T-helper 17 cell (primary cell): Measurements from ENCODE around the gene PLTP. TPM values are rescaled to one million over a fixed set of nuclear protein-coding genes. Genes with fewer than 3 reads are reported as not detected.

ENCODE experiments used
- ATAC-seq: fragments of 150-1000 bp; cut with Tn5 transposase; 2 replicates; pipeline ENCODE4 v1.10.0; 2021; ENCODE audit warnings: mild to moderate bottlenecking, moderate library complexity
- DNase-seq, 3 donors: peaks; one replicate each; pipeline versions ENCODE4 v3.0.0 to v3.0.0-alpha.2; 2020 to 2021
- H3K9me3 ChIP-seq: one replicate; pipeline ENCODE4 v1.7.0; 2013; ENCODE audit warnings: low read length, mild to moderate bottlenecking; ENCODE audit not compliant: control insufficient read depth, poor library complexity, severe bottlenecking
- H3K27ac Mint-ChIP-seq: one replicate; pipeline ENCODE4 v1.8.0; 2022; ENCODE audit warnings: mild to moderate bottlenecking, moderate library complexity, mixed read lengths
- H3K27me3 Mint-ChIP-seq: one replicate; pipeline ENCODE4 v1.8.0; 2022; ENCODE audit warnings: mixed read lengths
- H3K36me3 Mint-ChIP-seq: one replicate; pipeline ENCODE4 v1.8.0; 2022; ENCODE audit warnings: low read depth, mixed read lengths
- H3K4me1 Mint-ChIP-seq: one replicate; pipeline ENCODE4 v1.8.0; 2022; ENCODE audit warnings: mild to moderate bottlenecking, mixed read lengths
- H3K4me3 Mint-ChIP-seq: one replicate; pipeline ENCODE4 v1.8.0; 2022; ENCODE audit warnings: mild to moderate bottlenecking, moderate library complexity, mixed read lengths
- total RNA-seq, 4 donors: library from RNA in 2 of 4; stranded (reverse) in 2 of 4; gene quantifications; one replicate each; pipeline ENCODE4 v1.2.3 and lab custom pipeline; 2022 to 2026

The PLTP gene
- total RNA-seq, 2 donors from 2014 or later, result 1.5 TPM; not detected in 1

DNA sequence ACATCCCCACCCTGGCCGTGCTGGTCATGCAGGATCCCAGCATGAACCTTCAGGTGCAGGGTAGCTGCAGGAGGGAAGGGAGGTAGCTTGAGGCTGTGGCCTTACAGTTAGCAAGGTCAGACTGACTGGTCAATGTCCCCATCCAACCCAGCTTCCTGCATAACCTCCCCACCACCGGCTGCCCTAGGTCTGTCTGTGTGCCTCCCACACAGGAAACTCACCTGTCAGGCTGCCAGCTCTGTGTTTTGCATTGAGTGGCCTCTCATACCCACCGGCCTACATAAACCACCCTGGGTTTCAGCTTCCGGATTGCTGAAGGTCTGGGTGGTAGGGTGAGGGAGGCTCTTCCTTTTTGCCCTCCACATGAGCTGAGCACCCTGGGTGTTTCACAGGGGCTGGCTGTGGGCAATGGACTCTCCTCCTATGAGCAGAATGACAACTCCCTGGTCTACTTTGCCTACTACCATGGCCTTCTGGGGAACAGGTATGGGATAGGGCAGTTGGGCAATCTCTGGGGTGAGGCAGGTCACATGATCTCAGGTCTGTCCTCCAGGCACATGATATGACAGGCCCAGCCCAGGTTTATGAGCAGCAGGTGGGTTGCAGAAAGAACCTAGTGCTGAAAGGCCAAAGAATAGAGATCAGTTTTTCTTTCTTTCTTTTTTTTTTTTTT, 19.0 kb downstream of the PLTP start:
- no peak for DNase-seq
- peak overlapping the region; percentile 92 for H3K27ac Mint-ChIP-seq
- ATAC-seq, result peak; percentile 20
- peaks cover 21% of the 10 kb centered on the region for H3K4me1 Mint-ChIP-seq
- H3K27me3 Mint-ChIP-seq, result no peaks in the 10 kb centered on the region
- H3K4me3 Mint-ChIP-seq, result peak overlapping the region; percentile 96
- no peaks in the 10 kb centered on the region for H3K36me3 Mint-ChIP-seq
- H3K9me3 ChIP-seq, result no peaks in the 10 kb centered on the region

DNA sequence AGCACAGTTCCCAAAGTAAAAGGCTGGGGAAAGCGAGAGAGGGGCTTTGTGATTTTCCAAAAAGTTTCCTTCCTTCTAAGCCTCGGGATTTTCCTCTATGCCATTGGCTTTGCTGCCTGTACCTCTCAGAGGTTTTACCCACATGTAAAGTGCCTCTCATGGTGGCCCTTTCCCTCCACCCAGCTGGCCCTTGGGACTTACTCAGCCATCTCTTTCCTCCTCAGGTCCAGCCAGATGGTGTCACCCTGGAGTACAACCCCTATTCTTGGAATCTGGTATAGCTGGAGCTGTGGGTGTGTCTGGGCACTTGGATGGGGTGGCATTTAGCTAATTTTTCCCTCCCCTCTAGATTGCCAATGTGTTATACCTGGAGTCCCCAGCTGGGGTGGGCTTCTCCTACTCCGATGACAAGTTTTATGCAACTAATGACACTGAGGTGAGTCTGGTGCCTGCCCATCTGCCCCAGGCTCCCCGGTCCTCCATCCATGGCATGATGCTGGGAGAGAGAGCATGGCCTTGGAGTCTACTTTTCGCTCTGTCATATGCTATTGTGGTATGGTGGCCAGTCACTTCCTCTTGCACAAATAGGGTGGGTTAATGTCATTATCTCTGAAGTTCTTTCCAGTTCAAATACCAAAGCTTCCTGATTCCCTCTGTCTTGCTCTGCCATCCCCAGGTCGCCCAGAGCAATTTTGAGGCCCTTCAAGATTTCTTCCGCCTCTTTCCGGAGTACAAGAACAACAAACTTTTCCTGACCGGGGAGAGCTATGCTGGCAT, 19.7 kb downstream of the PLTP start:
- ATAC-seq (no peak), DNase-seq (no peak)
- H3K36me3 Mint-ChIP-seq, result no peaks in the 10 kb centered on the region
- peak overlapping the region; percentile 96 for H3K4me3 Mint-ChIP-seq
- peak overlapping the region; percentile 92 for H3K27ac Mint-ChIP-seq
- peaks cover 21% of the 10 kb centered on the region for H3K4me1 Mint-ChIP-seq
- H3K9me3 ChIP-seq, result no peaks in the 10 kb centered on the region
- no peaks in the 10 kb centered on the region for H3K27me3 Mint-ChIP-seq

DNA sequence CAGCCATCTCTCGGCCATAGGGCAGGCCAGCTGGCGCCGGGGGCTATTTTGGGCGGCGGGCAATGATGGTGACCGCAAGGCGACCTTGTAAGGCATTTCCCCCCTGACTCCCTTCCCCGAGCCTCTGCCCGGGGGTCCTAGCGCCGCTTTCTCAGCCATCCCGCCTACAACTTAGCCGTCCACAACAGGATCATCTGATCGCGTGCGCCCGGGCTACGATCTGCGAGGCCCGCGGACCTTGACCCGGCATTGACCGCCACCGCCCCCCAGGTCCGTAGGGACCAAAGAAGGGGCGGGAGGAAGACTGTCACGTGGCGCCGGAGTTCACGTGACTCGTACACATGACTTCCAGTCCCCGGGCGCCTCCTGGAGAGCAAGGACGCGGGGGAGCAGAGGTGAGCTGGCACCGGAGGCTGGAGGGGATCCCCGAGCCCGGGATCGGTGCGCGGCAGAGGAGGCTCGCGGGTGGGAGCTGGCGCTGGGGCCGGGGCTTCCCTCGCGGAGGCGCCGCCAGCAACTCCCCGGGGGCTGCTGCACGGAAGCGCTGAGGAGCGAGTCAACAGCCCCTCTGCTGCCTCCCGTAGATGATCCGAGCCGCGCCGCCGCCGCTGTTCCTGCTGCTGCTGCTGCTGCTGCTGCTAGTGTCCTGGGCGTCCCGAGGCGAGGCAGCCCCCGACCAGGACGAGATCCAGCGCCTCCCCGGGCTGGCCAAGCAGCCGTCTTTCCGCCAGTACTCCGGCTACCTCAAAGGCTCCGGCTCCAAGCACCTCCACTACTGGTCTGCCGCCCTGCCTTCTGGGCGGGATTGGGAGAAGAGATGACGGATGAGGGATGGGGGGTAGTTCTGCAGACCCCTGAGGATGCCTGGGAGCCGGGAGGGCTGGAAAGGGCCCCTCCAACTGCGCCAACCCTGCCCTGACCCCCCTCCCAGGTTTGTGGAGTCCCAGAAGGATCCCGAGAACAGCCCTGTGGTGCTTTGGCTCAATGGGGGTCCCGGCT, 20.7 kb downstream of the PLTP start, which contains the start of the genes CTSA and NEURL2:
TSS of gene CTSA (plus strand) at position 351 of the 999 bp plus-strand sequence. CDS start at position 585, 234 bp downstream.
TSS of gene NEURL2 (minus strand) at position 224 of the 999 bp plus-strand sequence. CDS start at position 7, 217 bp downstream.
- peaks cover 27% of the 10 kb centered on the region for H3K4me1 Mint-ChIP-seq
- H3K4me3 Mint-ChIP-seq, result peak within 1 kb of the TSS; percentile 96
- H3K36me3 Mint-ChIP-seq, result no peaks in the 10 kb centered on the region

DNA sequence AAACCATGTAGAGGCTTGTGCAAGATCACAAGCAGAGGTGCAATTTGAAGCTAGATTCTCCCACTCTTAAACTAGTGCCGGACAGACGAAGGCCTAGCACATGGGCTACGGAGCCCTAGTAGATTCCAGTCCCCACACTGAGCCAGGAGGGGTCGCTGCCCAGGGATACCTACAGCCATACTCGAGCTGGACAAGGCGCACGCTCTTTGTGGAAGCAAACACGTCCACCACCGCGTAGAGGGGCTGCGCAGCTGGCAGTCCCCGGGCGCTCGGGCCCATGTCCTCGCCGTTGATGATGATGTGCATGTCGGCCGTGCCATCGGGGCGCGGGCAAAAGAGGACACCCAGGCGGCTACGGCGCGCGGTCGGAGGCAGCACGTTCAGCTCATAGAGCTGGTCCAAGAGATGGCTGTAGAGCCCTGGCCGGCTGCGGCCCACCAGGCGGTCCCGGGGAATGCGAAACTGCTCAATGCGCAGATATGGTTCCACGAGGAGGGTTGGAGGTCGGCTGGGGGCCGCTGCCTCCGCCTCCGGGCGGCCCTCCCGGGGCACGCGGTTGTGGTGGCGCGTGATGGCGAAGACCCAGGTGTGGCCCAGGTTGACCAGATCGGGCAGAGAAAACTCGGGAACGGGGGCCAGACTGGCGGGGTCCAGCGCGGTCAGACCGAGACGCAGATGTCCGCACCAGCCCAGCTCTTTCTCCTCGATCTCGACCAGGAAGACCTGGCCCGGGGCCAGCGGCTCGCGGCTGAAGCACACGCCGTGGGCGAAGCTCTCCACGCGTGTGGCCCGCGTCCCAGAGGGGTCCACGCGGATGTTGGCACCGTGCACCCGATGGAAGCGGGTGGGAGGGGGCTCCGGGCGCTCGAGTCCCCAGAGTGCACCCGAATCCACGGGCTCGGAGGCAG, 21.6 kb downstream of the PLTP start:
- no peak for ATAC-seq
- peak overlapping the region; percentile 96 for H3K4me3 Mint-ChIP-seq
- peak in 1 of 3 donors; percentile 29 for DNase-seq
- peak overlapping the region; percentile 92 for H3K27ac Mint-ChIP-seq
- peaks cover 28% of the 10 kb centered on the region for H3K4me1 Mint-ChIP-seq
- H3K9me3 ChIP-seq, result no peaks in the 10 kb centered on the region
- no peaks in the 10 kb centered on the region for H3K36me3 Mint-ChIP-seq
- no peaks in the 10 kb centered on the region for H3K27me3 Mint-ChIP-seq

More for the DNA sequence above, 20.7 kb downstream of the PLTP start, which contains the start of the genes CTSA and NEURL2:
- Mint-ChIP-seq H3K27ac (peak within 1 kb of the TSS; percentile 92), H3K27me3 (no peaks in the 10 kb centered on the region)
- ATAC-seq (peak; percentile 88), DNase-seq (peak; percentile 62 to 81 (median 77))
- H3K9me3 ChIP-seq, result no peaks in the 10 kb centered on the region

DNA sequence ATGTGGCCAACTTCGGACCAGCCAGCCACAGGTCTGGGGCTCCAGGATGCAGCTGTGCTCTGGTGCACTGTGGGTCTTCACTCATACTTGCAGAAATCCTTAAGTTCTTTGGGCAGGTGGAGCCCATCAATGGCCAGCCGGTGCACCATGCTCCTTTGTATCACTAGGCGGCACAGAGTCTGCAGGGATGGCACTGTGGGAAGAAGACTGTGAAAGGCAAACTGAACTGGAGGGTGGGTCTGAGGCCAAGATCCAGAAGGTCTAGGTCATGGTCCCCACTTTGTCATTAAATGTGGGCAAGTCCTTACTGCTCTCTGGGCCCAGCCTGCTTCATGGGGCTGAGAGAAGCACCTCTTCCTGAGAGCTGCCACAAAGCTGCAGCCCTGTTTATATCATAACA, 23.3 kb downstream of the PLTP start:
- no peak overlapping the region for H3K27ac Mint-ChIP-seq
- no peak for ATAC-seq
- H3K4me3 Mint-ChIP-seq, result no peak overlapping the region

DNA sequence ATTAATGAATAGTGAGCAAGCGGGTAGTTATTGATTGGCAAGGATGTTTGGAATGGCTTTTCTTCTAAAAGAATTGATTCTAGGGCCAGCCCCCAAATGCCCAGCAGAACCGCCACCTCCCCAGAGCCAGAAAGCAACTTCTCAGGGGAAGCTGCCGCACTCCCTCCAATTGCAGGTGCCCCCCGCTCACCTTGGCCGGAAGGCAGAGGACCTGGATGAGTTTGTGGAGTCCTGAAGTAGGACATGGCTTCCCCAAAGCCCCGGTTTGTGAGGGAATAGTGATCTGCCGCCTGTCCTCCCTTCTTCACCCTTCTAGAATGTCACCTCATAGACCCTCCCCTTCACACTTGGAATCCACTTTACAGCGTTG, 24.6 kb downstream of the PLTP start, which contains the start of gene SPATA25:
TSS of gene SPATA25 (minus strand) at position 277 of the 370 bp plus-strand sequence. CDS start at position 245, 32 bp downstream.
- Mint-ChIP-seq H3K36me3 (peaks cover 2% of the 10 kb centered on the region), H3K27ac (no peak within 1 kb of the TSS), H3K4me3 (no peak within 1 kb of the TSS), H3K4me1 (peaks cover 39% of the 10 kb centered on the region), H3K27me3 (no peaks in the 10 kb centered on the region)
- ATAC-seq, result no peak
- no peaks in the 10 kb centered on the region for H3K9me3 ChIP-seq
- no peak for DNase-seq

More for the DNA sequence above, 23.3 kb downstream of the PLTP start:
- no peak for DNase-seq
- H3K9me3 ChIP-seq, result no peaks in the 10 kb centered on the region
- Mint-ChIP-seq H3K4me1 (peaks cover 33% of the 10 kb centered on the region), H3K27me3 (no peaks in the 10 kb centered on the region), H3K36me3 (peaks cover 2% of the 10 kb centered on the region)

DNA sequence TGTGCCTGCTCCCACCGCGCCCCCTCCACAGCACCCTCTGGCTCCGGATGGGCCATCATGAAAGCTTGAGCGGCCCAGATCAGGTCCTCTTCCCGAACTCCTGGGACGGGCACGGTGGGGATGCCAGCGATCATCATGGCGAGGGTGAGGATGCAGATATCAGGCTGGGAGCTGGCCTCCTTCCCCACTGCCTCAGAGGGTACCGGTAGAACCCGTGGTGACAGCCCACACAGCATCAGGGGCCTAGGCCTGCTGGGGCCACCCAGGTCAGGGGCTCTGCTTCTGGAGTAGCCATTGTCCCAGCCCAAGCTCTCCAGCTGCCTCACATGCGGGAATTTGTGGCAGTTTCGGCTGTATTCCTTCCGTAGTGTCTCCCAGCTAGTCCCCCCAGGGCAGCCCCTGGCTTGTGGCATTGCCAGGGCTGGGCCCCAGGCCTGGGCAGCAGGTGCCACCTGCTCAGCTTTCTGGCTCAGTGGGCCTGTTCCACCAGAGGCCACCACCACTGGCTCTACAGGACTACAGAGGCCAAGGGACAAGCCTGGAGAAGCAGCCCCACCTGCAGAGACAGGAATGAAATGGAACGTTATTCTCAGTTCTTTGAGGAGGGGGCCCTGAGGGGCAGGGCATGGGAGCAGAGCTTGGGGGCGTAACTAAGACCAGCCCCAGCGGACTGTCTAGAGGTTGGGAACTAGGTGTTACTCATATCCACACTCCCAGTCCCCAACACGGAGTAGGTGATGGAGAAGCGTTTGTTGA, 25.2 kb downstream of the PLTP start:
- DNase-seq, result no peak
- no peak overlapping the region for H3K4me3 Mint-ChIP-seq
- no peaks in the 10 kb centered on the region for H3K9me3 ChIP-seq
- no peak for ATAC-seq
- H3K27me3 Mint-ChIP-seq, result no peaks in the 10 kb centered on the region
- H3K27ac Mint-ChIP-seq, result no peak overlapping the region
- peaks cover 4% of the 10 kb centered on the region for H3K36me3 Mint-ChIP-seq
- peaks cover 39% of the 10 kb centered on the region for H3K4me1 Mint-ChIP-seq

DNA sequence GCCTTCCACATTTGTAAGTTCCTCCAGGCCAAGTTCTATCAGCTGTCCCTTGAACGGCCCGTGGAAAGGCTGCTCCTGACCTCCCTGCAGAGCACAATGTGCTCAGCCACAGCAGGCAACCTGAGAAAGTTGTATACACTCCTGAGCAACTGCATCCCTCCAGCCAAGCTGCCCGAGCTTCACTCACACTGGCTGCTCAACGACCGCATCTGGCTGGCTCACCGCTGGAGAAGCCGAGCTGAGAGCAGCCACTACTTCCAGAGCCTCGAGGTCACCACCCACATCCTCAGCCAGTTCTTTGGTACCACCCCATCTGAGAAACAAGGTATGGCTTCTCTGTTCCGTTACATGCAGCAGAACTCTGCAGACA, 28.9 kb downstream of the PLTP start:
- no peaks in the 10 kb centered on the region for H3K9me3 ChIP-seq
- ATAC-seq (no peak), DNase-seq (no peak)
- no peaks in the 10 kb centered on the region for H3K27me3 Mint-ChIP-seq
- H3K4me3 Mint-ChIP-seq, result peak overlapping the region; percentile 9
- H3K4me1 Mint-ChIP-seq, result peaks cover 40% of the 10 kb centered on the region
- peaks cover 4% of the 10 kb centered on the region for H3K36me3 Mint-ChIP-seq
- H3K27ac Mint-ChIP-seq, result peak overlapping the region; percentile 60

DNA sequence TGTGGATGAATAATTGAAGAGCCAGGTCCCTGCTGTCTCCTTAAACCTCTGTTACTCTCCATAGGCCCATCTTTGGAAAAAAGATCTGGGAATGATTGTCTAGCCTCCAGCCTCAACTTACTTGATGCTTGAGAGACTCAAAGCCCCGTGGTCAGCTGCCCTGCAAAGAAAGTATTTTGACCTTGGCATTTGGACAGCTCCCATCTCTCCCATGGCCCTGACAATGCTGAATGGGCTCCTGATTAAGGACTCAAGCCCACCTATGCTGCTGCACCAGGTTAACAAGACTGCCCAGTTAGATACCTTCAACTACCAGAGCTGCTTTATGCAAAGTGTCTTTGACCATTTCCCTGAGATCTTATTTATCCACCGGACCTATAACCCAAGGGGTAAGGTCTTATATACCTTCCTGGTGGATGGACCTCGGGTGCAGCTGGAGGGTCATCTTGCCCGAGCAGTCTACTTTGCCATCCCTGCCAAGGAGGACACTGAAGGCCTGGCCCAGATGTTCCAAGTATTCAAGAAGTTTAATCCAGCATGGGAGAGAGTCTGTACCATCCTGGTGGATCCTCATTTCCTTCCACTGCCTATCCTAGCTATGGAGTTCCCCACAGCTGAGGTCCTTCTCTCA, 29.4 kb downstream of the PLTP start:
- Mint-ChIP-seq H3K27me3 (no peaks in the 10 kb centered on the region), H3K36me3 (peaks cover 4% of the 10 kb centered on the region), H3K27ac (peak overlapping the region; percentile 96), H3K4me1 (peaks cover 40% of the 10 kb centered on the region), H3K4me3 (peak overlapping the region; percentile 79)
- no peaks in the 10 kb centered on the region for H3K9me3 ChIP-seq
- DNase-seq (no peak), ATAC-seq (no peak)

DNA sequence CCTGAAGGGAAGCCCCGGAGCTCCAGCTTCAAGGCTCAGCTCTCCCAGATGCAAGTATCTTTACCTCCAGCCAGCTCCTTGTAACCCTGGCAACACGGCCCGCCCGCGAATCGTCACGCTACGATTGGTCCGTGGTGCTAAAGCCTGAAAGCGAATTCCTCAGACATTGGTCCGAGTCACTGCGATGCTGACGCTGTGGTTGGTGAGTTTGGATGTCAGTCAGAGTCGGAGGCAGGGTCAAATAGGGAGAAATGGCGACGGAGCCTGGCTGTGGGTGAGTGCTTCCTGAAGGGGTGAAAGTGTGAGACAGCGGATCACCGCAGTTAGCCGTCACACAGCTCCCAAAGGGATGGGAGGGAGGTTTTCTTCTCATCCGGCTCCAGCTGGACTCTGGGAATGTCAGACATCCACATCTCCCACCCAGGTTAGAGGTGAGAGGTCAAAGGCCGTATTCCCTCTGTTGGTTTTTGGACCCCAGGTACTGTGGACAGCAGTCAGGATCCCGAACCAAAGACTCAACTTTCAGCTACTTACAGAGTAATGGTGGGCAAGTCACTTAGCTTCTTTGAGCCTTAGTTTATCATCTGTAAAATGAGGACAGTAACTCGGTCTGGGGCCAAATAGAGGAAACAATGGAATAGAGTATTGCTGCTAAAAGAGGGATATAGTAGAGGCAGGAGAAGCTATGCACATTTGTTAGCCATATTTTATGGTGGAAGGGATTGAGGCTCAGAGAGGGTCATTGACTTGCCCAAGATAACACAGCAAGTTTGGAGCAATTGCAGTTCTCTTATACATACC, 30.8 kb downstream of the PLTP start, which contains the start of gene ZSWIM1:
TSS of gene ZSWIM1 (plus strand) at position 240 of the 801 bp plus-strand sequence. CDS start 1,366 bp downstream, outside the sequence.
- DNase-seq (peak; percentile 88 to 97 (median 95)), ATAC-seq (peak; percentile 97)
- peak within 1 kb of the TSS; percentile 97 for H3K4me3 Mint-ChIP-seq
- peaks cover 33% of the 10 kb centered on the region for H3K4me1 Mint-ChIP-seq
- H3K9me3 ChIP-seq, result no peaks in the 10 kb centered on the region
- peaks cover 4% of the 10 kb centered on the region for H3K36me3 Mint-ChIP-seq
- H3K27ac Mint-ChIP-seq, result peak within 1 kb of the TSS; percentile 96
- no peaks in the 10 kb centered on the region for H3K27me3 Mint-ChIP-seq
